SK-N-SH (cell line): ENCODE results near the gene CEP95.

Experiments used
- CTCF ChIP-seq: fragments of 200-600 bp; sonication (generic); IDR thresholded peaks from 2 replicates; pipeline ENCODE4 v1.6.1; 2017; ENCODE audit warnings: antibody characterized with exemption, mild to moderate bottlenecking, moderate library complexity
- FOXJ3 ChIP-seq: sonication (generic); formaldehyde crosslinking; IDR thresholded peaks from 2 replicates; pipeline ENCODE4 v1.5.1; 2020; ENCODE audit warnings: mild to moderate bottlenecking, missing genetic modification reagents

GRCh38 chr17:64583038-64583437, 76.3 kb downstream of the CEP95 start:
- TF ChIP-seq CTCF (no peak), FOXJ3 (CRISPR knock-in tag) (no peak)
